HG02943 (cell line): ENCODE results near the gene PDHX.

ENCODE experiments used
- ATAC-seq: cut with Tn5 transposase; IDR thresholded peaks from one replicate; pipeline ENCODE4 v1.9.1; 2021; ENCODE audit warnings: mild to moderate bottlenecking, low read depth, moderate library complexity; ENCODE audit not compliant: unreplicated experiment

PDHX gene

GRCh38 chr11:35041070-35041554, 124.7 kb downstream of the PDHX start:
- ATAC-seq = no peak

GRCh38 chr11:35042224-35042623, 125.8 kb downstream of the PDHX start:
- no peak for ATAC-seq

- ATAC-seq = no peak
Observed at GRCh38 chr11:35042913-35043312, 126.5 kb downstream of the PDHX start.

- ATAC-seq = no peak
Observed at GRCh38 chr11:35043936-35044335, 127.5 kb downstream of the PDHX start.

- ATAC-seq = no peak
Observed at GRCh38 chr11:35045236-35045820, 128.9 kb downstream of the PDHX start.
